NCI-H748 (cell line): Measurements from ENCODE around the gene LY86.

Experiments
- DNase-seq: peaks from one replicate; lab custom pipeline; 2025; ENCODE audit not compliant: unreplicated experiment; lab: John Stamatoyannopoulos, UW

The LY86 gene

GRCh38 chr6:6569811-6570164 is 18.7 kb upstream of the LY86 start:
- DNase-seq: no peak

GRCh38 chr6:6570929-6571671 is 17.4 kb upstream of the LY86 start:
- no peak for DNase-seq

- no peak for DNase-seq
These were observed 13.4 kb upstream of the LY86 start for GRCh38 chr6:6575143-6575542.

- no peak for DNase-seq
These were observed 10.8 kb upstream of the LY86 start for GRCh38 chr6:6577735-6578134.

- DNase-seq: no peak
These were observed 9.2 kb upstream of the LY86 start for GRCh38 chr6:6579281-6579680.

- no peak for DNase-seq
These were observed 8.2 kb upstream of the LY86 start for GRCh38 chr6:6580225-6580856.

- DNase-seq: peak; percentile 51
These were observed 7.5 kb upstream of the LY86 start for GRCh38 chr6:6581054-6581453.

- DNase-seq: no peak
These were observed 6.4 kb upstream of the LY86 start for GRCh38 chr6:6582131-6582530.

GRCh38 chr6:6583836-6584235 is 4.7 kb upstream of the LY86 start:
- DNase-seq: peak; percentile 21

- DNase-seq: peak; percentile 14
These were observed 4.1 kb upstream of the LY86 start for GRCh38 chr6:6584310-6585002.

- no peak for DNase-seq
These were observed 3.6 kb upstream of the LY86 start for GRCh38 chr6:6585003-6585311.

GRCh38 chr6:6586167-6586566 is 2.4 kb upstream of the LY86 start:
- DNase-seq: no peak

- DNase-seq: no peak
These were observed 1.6 kb upstream of the LY86 start for GRCh38 chr6:6586671-6587526.

- no peak for DNase-seq
These were observed 840 bp upstream of the LY86 start for GRCh38 chr6:6587696-6588063.

- no peak for DNase-seq
These were observed 597 bp downstream of the LY86 start for GRCh38 chr6:6588924-6589709.

GRCh38 chr6:6590530-6590929 is 2.0 kb downstream of the LY86 start:
- no peak for DNase-seq

- no peak for DNase-seq
These were observed 3.4 kb downstream of the LY86 start for GRCh38 chr6:6591778-6592465.

- DNase-seq: no peak
These were observed 4.4 kb downstream of the LY86 start for GRCh38 chr6:6592826-6593475.

GRCh38 chr6:6593867-6594468 is 5.4 kb downstream of the LY86 start:
- DNase-seq: no peak
